ENCODE results near the gene MSANTD3.

DNA sequence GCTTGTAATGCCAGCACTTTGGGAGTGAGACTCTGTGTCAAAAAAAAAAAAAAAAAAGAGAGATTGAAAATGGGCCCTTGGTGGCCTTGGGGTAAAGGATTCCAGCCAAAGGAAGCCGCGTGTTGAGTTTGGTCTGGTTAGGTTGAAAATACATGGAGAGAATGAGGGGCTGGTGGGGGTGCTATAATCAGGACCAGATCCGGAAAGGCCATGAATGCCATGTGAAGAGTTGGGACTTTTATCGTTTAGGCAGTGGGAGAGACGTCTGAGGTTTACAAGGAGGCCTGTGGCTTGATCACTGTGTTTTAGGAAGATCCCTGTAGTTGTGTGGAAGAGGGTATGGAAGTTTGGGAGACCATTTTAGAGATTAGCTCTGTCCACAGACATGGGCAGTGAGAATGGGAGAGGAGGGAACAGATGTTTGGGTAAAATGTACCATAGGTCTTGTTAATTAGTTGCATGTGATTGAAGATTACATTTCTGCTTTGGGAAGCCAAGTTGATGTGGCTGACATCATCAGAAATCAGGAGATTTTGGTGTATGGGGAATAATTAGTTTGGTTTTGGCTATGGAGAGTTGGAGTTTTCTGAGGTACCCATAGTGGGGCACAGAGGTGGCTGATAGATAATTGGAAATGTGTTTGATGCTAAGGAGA, 3.5 kb downstream of the MSANTD3 start:
- TF ChIP-seq, protein P1, sequence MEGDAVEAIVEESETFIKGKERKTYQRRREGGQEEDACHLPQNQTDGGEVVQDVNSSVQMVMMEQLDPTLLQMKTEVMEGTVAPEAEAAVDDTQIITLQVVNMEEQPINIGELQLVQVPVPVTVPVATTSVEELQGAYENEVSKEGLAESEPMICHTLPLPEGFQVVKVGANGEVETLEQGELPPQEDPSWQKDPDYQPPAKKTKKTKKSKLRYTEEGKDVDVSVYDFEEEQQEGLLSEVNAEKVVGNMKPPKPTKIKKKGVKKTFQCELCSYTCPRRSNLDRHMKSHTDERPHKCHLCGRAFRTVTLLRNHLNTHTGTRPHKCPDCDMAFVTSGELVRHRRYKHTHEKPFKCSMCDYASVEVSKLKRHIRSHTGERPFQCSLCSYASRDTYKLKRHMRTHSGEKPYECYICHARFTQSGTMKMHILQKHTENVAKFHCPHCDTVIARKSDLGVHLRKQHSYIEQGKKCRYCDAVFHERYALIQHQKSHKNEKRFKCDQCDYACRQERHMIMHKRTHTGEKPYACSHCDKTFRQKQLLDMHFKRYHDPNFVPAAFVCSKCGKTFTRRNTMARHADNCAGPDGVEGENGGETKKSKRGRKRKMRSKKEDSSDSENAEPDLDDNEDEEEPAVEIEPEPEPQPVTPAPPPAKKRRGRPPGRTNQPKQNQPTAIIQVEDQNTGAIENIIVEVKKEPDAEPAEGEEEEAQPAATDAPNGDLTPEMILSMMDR (IDR thresholded peaks at IDR 0.05; ENCODE audit: low read depth, low read length) = no peak
- no peak for TF ChIP-seq POLR2A (IDR thresholded peaks at IDR 0.05; ENCODE audit: extremely low read depth, insufficient read length)

Data from NB4 (cell line).